ENCODE results near the gene ADCY7.

The ADCY7 gene

DNA sequence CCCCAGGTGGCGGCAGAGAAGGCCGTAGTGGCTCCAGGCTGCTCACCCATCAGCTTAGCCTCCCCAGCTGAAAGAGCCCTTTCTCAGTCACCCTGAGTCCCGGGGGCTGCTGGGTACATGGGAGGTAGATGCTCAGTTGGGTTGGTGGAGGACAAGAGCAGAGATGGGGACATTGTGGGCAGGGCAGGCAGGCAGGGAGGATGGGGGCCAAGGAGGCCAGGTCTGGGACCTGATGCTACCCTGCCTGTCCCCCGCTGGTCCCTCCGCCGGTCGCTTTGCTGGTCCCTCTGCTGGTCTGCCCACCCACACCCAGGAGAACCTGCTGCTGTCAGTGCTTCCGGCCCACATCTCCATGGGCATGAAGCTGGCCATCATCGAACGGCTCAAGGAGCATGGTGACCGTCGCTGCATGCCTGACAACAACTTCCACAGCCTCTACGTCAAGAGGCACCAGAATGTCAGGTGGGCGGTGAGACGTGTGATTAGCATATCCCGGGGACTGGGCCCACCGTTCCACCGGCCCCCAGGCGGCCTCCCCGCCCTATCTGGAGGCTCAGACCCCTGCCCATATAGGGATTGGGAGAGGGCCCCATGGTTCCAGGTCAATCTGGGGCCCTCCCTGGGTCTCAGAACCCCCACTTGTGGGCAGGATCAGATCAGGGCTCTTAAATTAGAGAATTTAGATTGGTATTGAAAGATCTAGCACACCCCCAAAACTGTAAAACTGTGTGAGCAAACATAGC is 26.9 kb downstream of the ADCY7 start:
- TF ChIP-seq CTCF (IDR thresholded peaks at IDR 0.05; ENCODE audit: control insufficient read depth, extremely low read depth, insufficient read depth) = no peak
- H3K4me3 ChIP-seq (ENCODE audit: low read depth, low read length) = no peak overlapping the region
- DNase-seq (ENCODE audit: low read depth) = no peak

DNA sequence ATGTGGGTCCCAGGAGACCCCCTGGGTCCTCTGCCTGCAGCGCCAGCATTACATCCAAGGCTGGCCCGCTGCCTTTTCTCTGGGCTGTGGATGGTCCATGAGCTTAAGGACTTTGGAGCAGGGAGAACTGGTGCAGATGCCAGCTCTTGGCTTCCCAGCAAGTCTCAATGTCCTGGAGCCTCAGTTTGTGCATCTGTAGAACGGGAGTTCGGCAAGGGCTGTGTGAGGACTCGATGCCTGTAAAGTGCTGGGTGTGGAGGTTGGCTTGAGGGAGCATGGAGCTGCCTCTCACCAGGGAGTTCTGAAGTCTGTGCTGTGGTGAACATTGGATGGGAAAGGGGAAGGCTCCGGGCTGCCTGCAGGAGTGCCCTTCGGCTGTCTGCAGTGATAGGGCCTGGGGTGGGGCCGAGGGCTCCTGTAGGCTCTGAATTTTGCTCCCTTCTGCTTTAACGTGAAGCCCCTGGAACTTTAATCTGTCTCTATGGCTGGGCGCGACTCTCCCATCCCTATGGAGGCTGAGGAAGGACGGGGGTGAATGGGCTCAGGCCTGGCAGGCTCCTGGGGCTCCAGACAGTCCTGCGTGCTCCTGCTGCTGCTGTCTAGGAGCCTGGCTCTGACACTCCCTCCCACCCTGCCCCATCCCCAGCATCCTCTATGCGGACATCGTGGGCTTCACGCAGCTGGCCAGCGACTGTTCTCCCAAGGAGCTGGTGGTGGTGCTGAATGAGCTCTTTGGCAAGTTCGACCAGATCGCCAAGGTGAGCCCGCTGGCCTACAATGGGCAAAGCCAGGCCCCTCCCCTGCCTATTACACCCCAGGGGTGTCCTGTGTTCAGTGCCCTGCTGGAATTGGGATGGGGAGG is 27.9 kb downstream of the ADCY7 start:
- no peak for TF ChIP-seq CTCF (IDR thresholded peaks at IDR 0.05; ENCODE audit: control insufficient read depth, extremely low read depth, insufficient read depth)
- H3K4me3 ChIP-seq (ENCODE audit: low read depth, low read length) = no peak overlapping the region
- DNase-seq (ENCODE audit: low read depth) = no peak

GRCh38 chr16:50294955-50295354 is 28.6 kb downstream of the ADCY7 start:
- no peak overlapping the region for H3K4me3 ChIP-seq (ENCODE audit: low read depth, low read length)
- TF ChIP-seq CTCF (IDR thresholded peaks at IDR 0.05; ENCODE audit: control insufficient read depth, extremely low read depth, insufficient read depth) = no peak
- DNase-seq (ENCODE audit: low read depth) = no peak

DNA sequence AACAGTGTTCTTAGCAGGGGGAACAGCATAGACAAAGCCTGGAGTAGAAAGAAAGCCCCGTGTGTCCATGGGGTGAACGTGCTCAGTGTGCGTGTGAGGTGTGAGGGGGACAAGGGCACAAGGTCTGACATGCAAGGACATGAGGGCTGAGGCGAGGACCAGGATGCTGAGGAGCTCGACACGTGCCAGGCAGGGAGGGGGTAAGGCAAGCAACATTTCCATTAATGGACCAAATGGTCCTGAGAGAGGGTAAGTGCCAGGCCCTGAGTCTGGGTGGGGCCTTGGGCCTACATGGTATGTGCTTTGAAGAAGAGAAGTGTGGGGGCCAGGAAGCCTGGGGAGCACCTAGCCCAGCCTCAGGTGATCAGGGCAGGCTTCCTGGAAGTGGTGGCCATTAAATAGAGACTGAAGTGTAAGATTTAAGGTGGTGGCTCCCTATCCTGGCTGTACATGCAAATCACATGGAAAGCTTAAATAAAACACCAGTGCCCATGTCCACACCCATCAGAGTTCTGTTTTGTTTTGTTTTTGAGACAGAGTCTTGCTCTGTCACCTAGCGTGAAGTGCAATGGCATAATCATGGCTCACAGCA is 29.3 kb downstream of the ADCY7 start:
- DNase-seq (ENCODE audit: low read depth) = no peak
- no peak overlapping the region for H3K4me3 ChIP-seq (ENCODE audit: low read depth, low read length)
- no peak for TF ChIP-seq CTCF (IDR thresholded peaks at IDR 0.05; ENCODE audit: control insufficient read depth, extremely low read depth, insufficient read depth)

GRCh38 chr16:50296807-50297206 is 30.5 kb downstream of the ADCY7 start:
- H3K4me3 ChIP-seq (ENCODE audit: low read depth, low read length) = no peak overlapping the region
- TF ChIP-seq CTCF (IDR thresholded peaks at IDR 0.05; ENCODE audit: control insufficient read depth, extremely low read depth, insufficient read depth) = no peak
- no peak for DNase-seq (ENCODE audit: low read depth)

- H3K4me3 ChIP-seq (ENCODE audit: low read depth, low read length) = no peak overlapping the region
- no peak for TF ChIP-seq CTCF (IDR thresholded peaks at IDR 0.05; ENCODE audit: control insufficient read depth, extremely low read depth, insufficient read depth)
- no peak for DNase-seq (ENCODE audit: low read depth)
Observed at GRCh38 chr16:50297301-50298074, 31.1 kb downstream of the ADCY7 start.

Data from LNCaP clone FGC (cell line).